ENCODE measurements around the gene GALNT17. TPM values are rescaled to one million over a fixed set of nuclear protein-coding genes. Genes with fewer than 3 reads are reported as not detected.
"Not testable (repeated sequence)": the region's sequence is repeated elsewhere in the genome, so short reads cannot be mapped to it uniquely, and the experiment has no call there.

GALNT17 gene
- polyA plus RNA-seq, 2 of the 4 experiments (the other 2 are of a cell fraction): not detected

- Histone ChIP-seq H3K27ac (peak overlapping the region; percentile 57 to 81; a peak in 5 of 6 replicates), H3K9me3 (no peaks in the 10 kb centered on the region), H3K4me3 (no peak overlapping the region), H3K4me2 (peak overlapping the region; percentile 45), H3K4me1 (peaks cover 4% of the 10 kb centered on the region; the same call in 1 of the 3 replicates)
- peak; percentile 53 to 82; a peak in 5 of 6 replicates for ATAC-seq
- POLR2A ChIA-PET: no interaction called here
- TF ChIP-seq HOXB5 (CRISPR knock-in tag; IDR thresholded peaks at IDR 0.05) (no peak), JUNB (IDR thresholded peaks at IDR 0.05) (0 out of 2 replicates have a peak, but pooled peaks have one; percentile 21), ATOH8 (CRISPR knock-in tag; IDR thresholded peaks at IDR 0.05; ENCODE audit: low read depth) (no peak), CHD2 (IDR thresholded peaks at IDR 0.05; ENCODE audit: low read length, partially characterized antibody) (no peak), KDM5A (IDR thresholded peaks at IDR 0.05) (no peak), HDAC2 (IDR thresholded peaks at IDR 0.05) (no peak), FOSL2 (IDR thresholded peaks at IDR 0.05) (no peak), FOSL2 (CRISPR knock-in tag; IDR thresholded peaks at IDR 0.05) (peak; percentile 50), PBX3 (IDR thresholded peaks at IDR 0.05) (no peak), BHLHE40 (IDR thresholded peaks at IDR 0.05; ENCODE audit: low read depth, low read length) (no peak), ESRRA (IDR thresholded peaks at IDR 0.05; ENCODE audit: borderline replicate concordance, low read length) (no peak), CHD4 (IDR thresholded peaks at IDR 0.05; ENCODE audit: borderline replicate concordance) (no peak), ELK1 (IDR thresholded peaks at IDR 0.05; ENCODE audit: low read depth, low read length) (no peak), BCL3 (IDR thresholded peaks at IDR 0.05) (no peak), GATA3 (IDR thresholded peaks at IDR 0.05; ENCODE audit: borderline replicate concordance) (no peak), USF2 (IDR thresholded peaks at IDR 0.05) (no peak), TP53 (CRISPR knock-in tag; IDR thresholded peaks at IDR 0.05) (no peak)
- 4% methylated on average over 6 of the region's 6 CpGs for WGBS (ENCODE audit: missing lambda C conversion rate)
- no peak for FAIRE-seq
- DNase-seq (ENCODE audit: low read depth in 1 of 2, low spot score in 1 of 2): peak; percentile 14 to 47
- CTCF ChIA-PET: no interaction called here
Observed at GRCh38 chr7:71633551-71634008, 501.6 kb downstream of the GALNT17 start.

GRCh38 chr7:71635849-71636248, 503.9 kb downstream of the GALNT17 start:
- H3K4me1 ChIP-seq; H3K9me3 ChIP-seq; ATAC-seq; H3K27ac ChIP-seq; DNase-seq (ENCODE audit: low read depth in 1 of 2, low spot score in 1 of 2); CTCF ChIA-PET; H3K4me2 ChIP-seq; POLR2A ChIA-PET; FAIRE-seq; H3K4me3 ChIP-seq: not testable (repeated sequence)
- WGBS (ENCODE audit: missing lambda C conversion rate): 10% methylated on average over 3 of the region's 3 CpGs

- H3K4me3 ChIP-seq: no peak overlapping the region
- no peak for DNase-seq (ENCODE audit: low read depth in 1 of 2, low spot score in 1 of 2)
- no peak overlapping the region for H3K4me2 ChIP-seq
- no peak overlapping the region for H3K27ac ChIP-seq
- peaks cover 4% of the 10 kb centered on the region; the same call in 1 of the 3 replicates for H3K4me1 ChIP-seq
- no peak for FAIRE-seq
- no peaks in the 10 kb centered on the region for H3K9me3 ChIP-seq
- POLR2A ChIA-PET: no interaction called here
- CTCF ChIA-PET: no interaction called here
- WGBS (ENCODE audit: missing lambda C conversion rate): 51% methylated on average over 4 of the region's 4 CpGs
- no peak for ATAC-seq
- no peak for TF ChIP-seq GATA3 (IDR thresholded peaks at IDR 0.05; ENCODE audit: borderline replicate concordance)
- TF ChIP-seq ZC3H11A (IDR thresholded peaks at IDR 0.05): no peak
- no peak for TF ChIP-seq HOXA7 (CRISPR knock-in tag; IDR thresholded peaks at IDR 0.05)
- TF ChIP-seq CHD4 (IDR thresholded peaks at IDR 0.05; ENCODE audit: borderline replicate concordance): no peak
- TF ChIP-seq BHLHE40 (IDR thresholded peaks at IDR 0.05; ENCODE audit: low read depth, low read length): no peak
- no peak for TF ChIP-seq PBX3 (IDR thresholded peaks at IDR 0.05)
- TF ChIP-seq MAFK (IDR thresholded peaks at IDR 0.05; ENCODE audit: partially characterized antibody): no peak
- TF ChIP-seq EHF (CRISPR knock-in tag; IDR thresholded peaks at IDR 0.05): no peak
- TF ChIP-seq USF2 (IDR thresholded peaks at IDR 0.05): no peak
- no peak for TF ChIP-seq REST (IDR thresholded peaks at IDR 0.05)
Observed at GRCh38 chr7:71636329-71636728, 504.4 kb downstream of the GALNT17 start.
